H1 (cell line): ENCODE data around the gene SYNDIG1. TPM values are rescaled to one million over a fixed set of nuclear protein-coding genes. Genes with fewer than 3 reads are reported as not detected.

Experiments
- CTCF ChIA-PET: fragments of 300-600 bp; sonication (Branson Sonifier 250); formaldehyde crosslinking; loops from one replicate; lab custom pipeline; 2021; ENCODE audit not compliant: partially characterized antibody; lab: Charles Lee
- POLR2A ChIA-PET: fragments of 300-600 bp; sonication (Branson Sonifier 250); formaldehyde crosslinking; loops from one replicate; lab custom pipeline; 2021; ENCODE audit warnings: inconsistent platforms; ENCODE audit not compliant: partially characterized antibody; lab: Charles Lee
- DNase-seq, 2 experiments: peaks; one replicate each; pipeline versions ENCODE4 v3.0.0 to v3.0.0-alpha.2; 2010 to 2022; ENCODE audit warnings: low spot score in 2 of 2, low read depth in 1 of 2, mixed read lengths in 1 of 2
- FAIRE-seq: peaks from 2 replicates; lab custom pipeline; 2011; peaks lifted over from hg19 to GRCh38; lab: Jason Lieb, UNC
- H2AFZ ChIP-seq: 2 replicates; pipeline ENCODE4 v1.8.1; 2012; ENCODE audit warnings: low read length, inconsistent platforms
- H2AK5ac ChIP-seq: 2 replicates; pipeline ENCODE4 v1.6.1; 2013; ENCODE audit warnings: low read depth, low read length
- H2BK120ac ChIP-seq: replicated peaks from 2 replicates; pipeline ENCODE3; 2013; ENCODE audit warnings: low read depth, low read length, inconsistent platforms
- H2BK12ac ChIP-seq: 2 replicates; pipeline ENCODE4 v1.6.1; 2013; ENCODE audit warnings: low read depth, low read length
- H2BK15ac ChIP-seq: 2 replicates; pipeline ENCODE4 v1.6.1; 2013; ENCODE audit warnings: low read length
- H2BK20ac ChIP-seq: 2 replicates; pipeline ENCODE4 v1.6.1; 2013; ENCODE audit warnings: low read length
- H2BK5ac ChIP-seq: 2 replicates; pipeline ENCODE4 v1.6.1; 2013; ENCODE audit warnings: low read depth, low read length
- H3K14ac ChIP-seq: 2 replicates; pipeline ENCODE4 v1.6.1; 2013; ENCODE audit warnings: inconsistent platforms; ENCODE audit not compliant: insufficient read length
- H3K18ac ChIP-seq: 2 replicates; pipeline ENCODE4 v1.6.1; 2013; ENCODE audit warnings: low read length; ENCODE audit errors: extremely low read depth
- H3K23ac ChIP-seq: 2 replicates; pipeline ENCODE4 v1.6.1; 2013; ENCODE audit warnings: inconsistent platforms; ENCODE audit not compliant: insufficient read length
- H3K23me2 ChIP-seq: 2 replicates; pipeline ENCODE4 v1.6.1; 2013; ENCODE audit warnings: low read depth, low read length
- H3K27ac ChIP-seq: 2 replicates; pipeline ENCODE4 v1.6.1; 2011; ENCODE audit warnings: low read depth, low read length, inconsistent platforms
- H3K27me3 ChIP-seq, 4 experiments: replicated peaks in 1 of 4; 1 replicate in 1 of 4; 2 replicates in 3 of 4; pipeline versions ENCODE4 v1.6.1 to v1.8.1; 2011 to 2013; ENCODE audit warnings: low read length in 3 of 4, mild to moderate bottlenecking in 3 of 4, inconsistent platforms in 2 of 4, mixed read lengths in 2 of 4, moderate library complexity in 1 of 4; ENCODE audit not compliant: control insufficient read depth in 3 of 4, insufficient read depth in 3 of 4; ENCODE audit errors: extremely low read depth in 1 of 4
- H3K36me3 ChIP-seq, 4 experiments: 2 replicates each; pipeline versions ENCODE4 v1.6.1 to v1.8.1; 2011 to 2013; ENCODE audit warnings: mild to moderate bottlenecking in 4 of 4, low read length in 3 of 4, moderate library complexity in 2 of 4, control low read depth in 1 of 4, inconsistent platforms in 1 of 4; ENCODE audit not compliant: insufficient read depth in 4 of 4, control insufficient read depth in 2 of 4
- H3K4ac ChIP-seq: replicated peaks from 2 replicates; pipeline ENCODE3; 2013; ENCODE audit warnings: low read length, low read depth, mixed read lengths, inconsistent platforms; ENCODE audit not compliant: insufficient read length
- H3K4me1 ChIP-seq, 4 experiments: replicated peaks in 1 of 4; 1 replicate in 1 of 4; 2 replicates in 3 of 4; pipeline versions ENCODE4 v1.6.1 to v1.8.1; 2011 to 2013; ENCODE audit warnings: low read length in 3 of 4, inconsistent platforms in 2 of 4, mixed read lengths in 1 of 4; ENCODE audit not compliant: insufficient read depth in 4 of 4, control insufficient read depth in 3 of 4
- H3K4me2 ChIP-seq, 2 experiments: 2 replicates each; pipeline versions ENCODE4 v1.6.1 to v1.8.1; 2011 to 2013; ENCODE audit warnings: low read depth in 2 of 2, low read length in 2 of 2, control low read depth in 1 of 2, inconsistent platforms in 1 of 2, mild to moderate bottlenecking in 1 of 2; ENCODE audit not compliant: insufficient read depth in 1 of 2
- H3K4me3 ChIP-seq, 4 experiments: fragments of 200-600, 300-600 bp in 1 of 4; sonication (generic), shearing (Covaris generic), sonication (Bioruptor Twin) in 1 of 4; 2 replicates each; pipeline versions ENCODE4 v1.5.1 to v1.8.1; 2011 to 2016; ENCODE audit warnings: low read length in 4 of 4, low read depth in 3 of 4, control low read depth in 2 of 4, inconsistent platforms in 2 of 4, mild to moderate bottlenecking in 2 of 4, mixed read lengths in 1 of 4, moderate library complexity in 1 of 4; ENCODE audit not compliant: insufficient read depth in 2 of 4; ENCODE audit errors: extremely low read depth in 1 of 4
- H3K56ac ChIP-seq: replicated peaks from 2 replicates; pipeline ENCODE3; 2013; ENCODE audit warnings: low read depth, mild to moderate bottlenecking, mixed read lengths, low read length, inconsistent platforms; ENCODE audit not compliant: insufficient read length
- H3K79me1 ChIP-seq: 2 replicates; pipeline ENCODE4 v1.6.1; 2013; ENCODE audit warnings: low read depth, low read length, control low read depth
- H3K79me2 ChIP-seq, 2 experiments: 2 replicates each; pipeline versions ENCODE4 v1.6.1 to v1.8.1; 2012 to 2013; ENCODE audit warnings: low read length in 2 of 2, mild to moderate bottlenecking in 2 of 2, inconsistent platforms in 1 of 2; ENCODE audit not compliant: insufficient read depth in 2 of 2, control insufficient read depth in 1 of 2
- H3K9ac ChIP-seq, 4 experiments: replicated peaks in 1 of 4; 1 replicate in 1 of 4; 2 replicates in 3 of 4; pipeline versions ENCODE4 v1.6.1 to v1.8.1; 2011 to 2013; ENCODE audit warnings: low read depth in 3 of 4, low read length in 3 of 4, control low read depth in 2 of 4, mild to moderate bottlenecking in 2 of 4, moderate library complexity in 2 of 4, inconsistent platforms in 1 of 4; ENCODE audit errors: extremely low read depth in 1 of 4
- H3K9me3 ChIP-seq, 2 experiments: 2 replicates each; pipeline versions ENCODE4 v1.6.1 to v1.8.1; 2012 to 2013; ENCODE audit warnings: mild to moderate bottlenecking in 2 of 2, moderate library complexity in 2 of 2, control low read depth in 1 of 2, inconsistent platforms in 1 of 2, low read depth in 1 of 2, low read length in 1 of 2, mixed read lengths in 1 of 2; ENCODE audit not compliant: insufficient read depth in 2 of 2
- H4K20me1 ChIP-seq, 2 experiments: replicated peaks in 1 of 2; 2 replicates each; pipeline versions ENCODE3 to v1.8.1; 2011 to 2013; ENCODE audit warnings: inconsistent platforms in 2 of 2, low read length in 2 of 2, mild to moderate bottlenecking in 1 of 2; ENCODE audit not compliant: insufficient read depth in 2 of 2, control insufficient read depth in 1 of 2
- H4K5ac ChIP-seq: 2 replicates; pipeline ENCODE4 v1.6.1; 2013; ENCODE audit warnings: low read length, low read depth, mixed read lengths, inconsistent platforms; ENCODE audit not compliant: insufficient read length
- H4K8ac ChIP-seq: 2 replicates; pipeline ENCODE4 v1.8.0; 2013; ENCODE audit warnings: mild to moderate bottlenecking, moderate library complexity, low read length, inconsistent platforms; ENCODE audit not compliant: insufficient read depth; ENCODE audit errors: extremely low read depth
- H4K91ac ChIP-seq: replicated peaks from 2 replicates; pipeline ENCODE3; 2013; ENCODE audit warnings: low read length, mixed read lengths, inconsistent platforms; ENCODE audit not compliant: insufficient read length
- BACH1 ChIP-seq: IDR thresholded peaks from 2 replicates; pipeline ENCODE4 v1.6.1; 2012; ENCODE audit warnings: low read length, improper control_type of control experiment
- BCL11A ChIP-seq, 2 experiments: IDR thresholded peaks; one replicate each; pipeline ENCODE4 v1.6.1; 2011; ENCODE audit warnings: low read depth in 2 of 2, low read length in 2 of 2, mild to moderate bottlenecking in 2 of 2
- BRCA1 ChIP-seq: IDR thresholded peaks from 2 replicates; pipeline ENCODE4 v1.6.1; 2012; ENCODE audit warnings: low read depth, low read length, improper control_type of control experiment
- CEBPB ChIP-seq: IDR thresholded peaks from 2 replicates; pipeline ENCODE4 v1.6.1; 2012; ENCODE audit warnings: low read depth, low read length
- CREB1 ChIP-seq: IDR thresholded peaks from 2 replicates; pipeline ENCODE4 v1.6.1; 2012; ENCODE audit warnings: inconsistent platforms
- EGR1 ChIP-seq: IDR thresholded peaks from 2 replicates; pipeline ENCODE4 v1.6.1; 2011; ENCODE audit warnings: low read depth, low read length, borderline replicate concordance
- KDM4A ChIP-seq: IDR thresholded peaks from one replicate; pipeline ENCODE4 v1.7.1; 2012; ENCODE audit warnings: low read depth, mild to moderate bottlenecking, moderate library complexity, low read length, inconsistent platforms; ENCODE audit not compliant: severe bottlenecking
- MAFK ChIP-seq: IDR thresholded peaks from 2 replicates; pipeline ENCODE4 v1.6.1; 2012; ENCODE audit warnings: low read depth, mild to moderate bottlenecking, improper control_type of control experiment, low read length
- RFX5 ChIP-seq: IDR thresholded peaks from 2 replicates; pipeline ENCODE4 v1.6.1; 2011; ENCODE audit warnings: low read depth, low read length, improper control_type of control experiment, borderline replicate concordance
- SAP30 ChIP-seq: fragments of 300-600 bp; sonication (generic); IDR thresholded peaks from 2 replicates; pipeline ENCODE4 v1.7.1; 2012; ENCODE audit warnings: low read length, moderate library complexity, mild to moderate bottlenecking, inconsistent platforms; ENCODE audit not compliant: insufficient read depth, insufficient replicate concordance
- SIN3A ChIP-seq, 2 experiments: IDR thresholded peaks in 1 of 2; conservative IDR thresholded peaks in 1 of 2; 2 replicates each; pipeline ENCODE4 v1.6.1; 2011 to 2012; ENCODE audit warnings: low read length in 2 of 2, improper control_type of control experiment in 1 of 2, low read depth in 1 of 2, mild to moderate bottlenecking in 1 of 2
- SIX5 ChIP-seq: IDR thresholded peaks from 2 replicates; pipeline ENCODE4 v1.6.1; 2011; ENCODE audit warnings: mild to moderate bottlenecking, low read depth, low read length
- TAF1 ChIP-seq: IDR thresholded peaks from 2 replicates; pipeline ENCODE4 v1.6.1; 2011; ENCODE audit warnings: mild to moderate bottlenecking, low read depth, low read length
- TCF12 ChIP-seq: IDR thresholded peaks from 2 replicates; pipeline ENCODE4 v1.6.1; 2011; ENCODE audit warnings: low read depth, mild to moderate bottlenecking, low read length
- TEAD4 ChIP-seq: IDR thresholded peaks from 2 replicates; pipeline ENCODE4 v1.6.1; 2012; ENCODE audit warnings: low read depth, low read length, inconsistent platforms, mixed read lengths
- WGBS, 2 experiments: shearing (Covaris generic) in 1 of 2; methylation state at CpG; one replicate each; pipeline versions ENCODE4 v1.1.6 to v1.1.7; 2013 to 2015; ENCODE audit warnings: low lambda C conversion rate in 2 of 2, mixed read lengths in 2 of 2, inconsistent platforms in 1 of 2, low coverage in 1 of 2, missing lambda C conversion rate in 1 of 2; ENCODE audit not compliant: insufficient replicate concordance in 2 of 2, insufficient coverage in 1 of 2, insufficient read length in 1 of 2; ENCODE audit errors: extremely low coverage in 1 of 2, missing lambda C conversion rate in 1 of 2; 5-methylcytosine and 5-hydroxymethylcytosine counted together
- polyA plus RNA-seq, 7 experiments: library from polyadenylated mRNA; depleted of rRNA in 3 of 7; stranded (reverse) in 5 of 7; unstranded in 2 of 7; fragments of >200 nt in 5 of 7; fragments of 200-250 nt in 2 of 7; gene quantifications; 1 replicate in 5 of 7; 2 replicates in 1 of 7; 4 replicates in 1 of 7; pipeline versions ENCODE4 v1.2.1 to v1.2.3, GENCODE V29; 2011 to 2013; ENCODE audit warnings: missing spikeins in 2 of 7, mixed read lengths in 2 of 7
- total RNA-seq: library from RNA; stranded (reverse); fragmentation: NEBNext Ultra II Directional; extraction: Animal tissue kit (Norgen Biotek cat#: 25700); gene quantifications from 2 replicates; pipeline ENCODE4 v1.2.1, GENCODE V29; 2021

The SYNDIG1 gene
- total and polyA plus RNA-seq, 2 of the 8 experiments (the other 6 are each of a cell fraction or from before 2014, with no cell fraction given) = 6.5 to 7.8 TPM

- Histone ChIP-seq H4K91ac (no peak overlapping the region), H3K27ac (no peak overlapping the region), H3K18ac (no peak overlapping the region), H2BK5ac (no peak overlapping the region), H3K56ac (no peak overlapping the region), H3K23me2 (no peaks in the 10 kb centered on the region; the same call in none of the 2 replicates), H2BK15ac (no peak overlapping the region), H3K4ac (no peak overlapping the region), H3K14ac (no peak overlapping the region), H2AK5ac (no peak overlapping the region), H3K23ac (no peak overlapping the region), H3K27me3 (no peaks in the 10 kb centered on the region), H3K4me2 (no peak overlapping the region), H4K8ac (no peak overlapping the region), H3K79me1 (no peaks in the 10 kb centered on the region), H3K79me2 (no peaks in the 10 kb centered on the region), H4K5ac (no peak overlapping the region), H2BK120ac (no peak overlapping the region), H2AFZ (no peak overlapping the region), H3K9ac (no peak overlapping the region), H2BK12ac (no peak overlapping the region), H3K9me3 (no peaks in the 10 kb centered on the region), H3K4me3 (no peak overlapping the region), H4K20me1 (peaks cover 3 to 4% of the 10 kb centered on the region in 2 experiments), H3K4me1 (no peaks in the 10 kb centered on the region; a peak in 2 of 7 replicates), H3K36me3 (no peaks in the 10 kb centered on the region), H2BK20ac (no peak overlapping the region)
- WGBS, 2 experiments = 88% methylated on average over 9 of the region's 9 CpGs; no CpG with 5 or more reads in 1 of the 2 experiments
- FAIRE-seq = no peak
- CTCF ChIA-PET = interaction anchor here (1.2 kb wide), 1 partner anchor 54 kb away, joined by 3 read pairs; no protein-coding TSS in a partner anchor
- POLR2A ChIA-PET = interaction anchor here (0.6 kb wide), 1 partner anchor 10 kb away, joined by 4 read pairs; no protein-coding TSS in a partner anchor
- DNase-seq = peak in 1 of 2 experiments; percentile 29
- TF ChIP-seq RFX5 (no peak), EGR1 (no peak), BACH1 (no peak), TEAD4 (no peak), SIN3A (conservative IDR thresholded peaks at IDR 0.05 in 1 of 2, IDR thresholded peaks at IDR 0.05 in 1 of 2; ENCODE audit: low read depth in 1 of 2, low read length in 2 of 2) (no peak), CEBPB (no peak), SIX5 (no peak), BRCA1 (no peak), TCF12 (no peak), CREB1 (no peak), SAP30 (no peak), KDM4A (no peak), TAF1 (no peak), MAFK (no peak), BCL11A (IDR thresholded peaks at IDR 0.05; ENCODE audit: low read depth in 2 of 2, low read length in 2 of 2) (no peak)
Observed at GRCh38 chr20:24584078-24584477, 114.6 kb downstream of the SYNDIG1 start.
